Liver (tissue), 9 donors: ENCODE results near the gene GNB5. TPM values are rescaled to one million over a fixed set of nuclear protein-coding genes. Genes with fewer than 3 reads are reported as not detected.

ENCODE experiments used
- DNase-seq: peaks from one replicate; pipeline ENCODE4 v3.0.0-alpha.2; 2017; ENCODE audit warnings: low spot score
- H3K27ac ChIP-seq, 2 donors: one replicate each; pipeline ENCODE4 v1.7.0; 2013; ENCODE audit warnings: inconsistent platforms in 2 of 2, low read length in 2 of 2, control low read depth in 1 of 2, low read depth in 1 of 2, mild to moderate bottlenecking in 1 of 2
- H3K27me3 ChIP-seq, 4 donors: one replicate each; pipeline versions ENCODE4 v1.6.1 to v1.7.0; 2013; ENCODE audit warnings: low read length in 3 of 4, inconsistent platforms in 1 of 4, mild to moderate bottlenecking in 1 of 4, moderate library complexity in 1 of 4; ENCODE audit not compliant: control insufficient read depth in 4 of 4, insufficient read depth in 4 of 4
- H3K36me3 ChIP-seq, 4 donors: one replicate each; pipeline versions ENCODE4 v1.6.1 to v1.7.0; 2013; ENCODE audit warnings: low read length in 3 of 4, mild to moderate bottlenecking in 3 of 4, low read depth in 1 of 4, moderate library complexity in 1 of 4; ENCODE audit not compliant: control insufficient read depth in 4 of 4, insufficient read depth in 3 of 4
- H3K4me1 ChIP-seq, 4 donors: one replicate each; pipeline versions ENCODE4 v1.6.1 to v1.7.0; 2013; ENCODE audit warnings: low read length in 3 of 4, mild to moderate bottlenecking in 3 of 4, moderate library complexity in 1 of 4; ENCODE audit not compliant: control insufficient read depth in 4 of 4, insufficient read depth in 4 of 4
- H3K4me3 ChIP-seq, 3 donors: one replicate each; pipeline versions ENCODE4 v1.6.1 to v1.7.0; 2013; ENCODE audit warnings: low read length in 3 of 3, control low read depth in 1 of 3, low read depth in 1 of 3, mild to moderate bottlenecking in 1 of 3
- H3K9ac ChIP-seq, 2 donors: one replicate each; pipeline ENCODE4 v1.7.0; 2013; ENCODE audit warnings: low read length in 2 of 2, mild to moderate bottlenecking in 2 of 2, moderate library complexity in 2 of 2, control low read depth in 1 of 2, low read depth in 1 of 2
- H3K9me3 ChIP-seq, 4 donors: one replicate each; pipeline versions ENCODE4 v1.6.1 to v1.7.0; 2013; ENCODE audit warnings: low read length in 3 of 4; ENCODE audit not compliant: control insufficient read depth in 4 of 4
- EGR1 ChIP-seq, 2 donors: IDR thresholded peaks; 2 replicates each; pipeline ENCODE4 v1.6.1; 2016 to 2018; ENCODE audit warnings: antibody characterized with exemption in 2 of 2, low read depth in 2 of 2
- FOXA1 ChIP-seq: IDR thresholded peaks from 2 replicates; pipeline ENCODE4 v1.6.1; 2016; ENCODE audit warnings: antibody characterized with exemption
- FOXA2 ChIP-seq: IDR thresholded peaks from 2 replicates; pipeline ENCODE4 v1.6.1; 2016; ENCODE audit warnings: antibody characterized with exemption
- GABPA ChIP-seq, 2 donors: IDR thresholded peaks in 1 of 2; conservative IDR thresholded peaks in 1 of 2; 2 replicates each; pipeline ENCODE4 v1.6.1; 2016; ENCODE audit warnings: antibody characterized with exemption in 2 of 2, mild to moderate bottlenecking in 1 of 2, moderate library complexity in 1 of 2
- HNF4G ChIP-seq: IDR thresholded peaks from 2 replicates; pipeline ENCODE4 v1.6.1; 2016; ENCODE audit warnings: antibody characterized with exemption
- NR2F2 ChIP-seq: IDR thresholded peaks from 2 replicates; pipeline ENCODE4 v1.6.1; 2016; ENCODE audit warnings: antibody characterized with exemption
- RAD21 ChIP-seq, 2 donors: IDR thresholded peaks; 2 replicates each; pipeline ENCODE4 v1.6.1; 2016; ENCODE audit warnings: antibody characterized with exemption in 2 of 2, mild to moderate bottlenecking in 2 of 2
- RXRA ChIP-seq, 2 donors: IDR thresholded peaks; 2 replicates each; pipeline ENCODE4 v1.6.1; 2017 to 2018; ENCODE audit warnings: antibody characterized with exemption in 2 of 2, mild to moderate bottlenecking in 1 of 2
- SP1 ChIP-seq: IDR thresholded peaks from 2 replicates; pipeline ENCODE4 v1.6.1; 2018; ENCODE audit warnings: antibody characterized with exemption, mild to moderate bottlenecking
- TAF1 ChIP-seq: conservative IDR thresholded peaks from 2 replicates; pipeline ENCODE4 v1.6.1; 2016; ENCODE audit warnings: antibody characterized with exemption, mild to moderate bottlenecking
- ZBTB33 ChIP-seq: IDR thresholded peaks from 2 replicates; pipeline ENCODE4 v1.6.1; 2016; ENCODE audit warnings: antibody characterized with exemption
- WGBS: extraction: QIAGEN DNeasy Blood & Tissue Kit; methylation state at CpG from one replicate; pipeline ENCODE4 v1.1.7; 2013; 5-methylcytosine and 5-hydroxymethylcytosine counted together
- polyA plus RNA-seq, 2 donors: library from polyadenylated mRNA; stranded (reverse) in 1 of 2; unstranded in 1 of 2; fragments of 200-250 nt in 1 of 2; fragments of >200 nt in 1 of 2; fragmentation: Nextera tagmentation in 1 of 2; extraction: Ambion mirVana in 1 of 2; gene quantifications; one replicate each; pipeline versions ENCODE4 v1.2.1 to v1.2.3, GENCODE V29; 2013 to 2015
- total RNA-seq, 2 donors: library from RNA; depleted of rRNA; stranded (reverse); fragments of >200 nt; gene quantifications; one replicate each; pipeline ENCODE4 v1.2.3, GENCODE V29; 2014
- TF ChIP-seq, protein P1 (sequence below): fragments of 150-350 bp; IDR thresholded peaks from 2 replicates; pipeline ENCODE4 v1.5.1; 2017; ENCODE audit warnings: improper control_type of control experiment, low read depth, low read length; ENCODE audit not compliant: missing input control
- TF ChIP-seq, protein P2 (sequence below): IDR thresholded peaks from 2 replicates; pipeline ENCODE4 v1.6.1; 2016; ENCODE audit warnings: antibody characterized with exemption
- TF ChIP-seq, protein P3 (sequence below): IDR thresholded peaks from 2 replicates; pipeline ENCODE4 v1.6.1; 2016; ENCODE audit warnings: antibody characterized with exemption
- donor health status: healthy.
- donor health status: healthy.
- donor health status: healthy.
- donor health status: healthy.
- donor health status: healthy.

The GNB5 gene
- total and polyA plus RNA-seq, 4 donors = 13.7 to 19.2 (median 15.7) TPM

GRCh38 chr15:52218371-52218770 lies 27.2 kb upstream of the GNB5 start:
- no peak overlapping the region for H3K27ac ChIP-seq
- no peak for TF ChIP-seq RXRA (IDR thresholded peaks at IDR 0.05)
- no peak for TF ChIP-seq EGR1 (IDR thresholded peaks at IDR 0.05; ENCODE audit: low read depth in 2 of 2)
- no peak for TF ChIP-seq RAD21 (IDR thresholded peaks at IDR 0.05)
- TF ChIP-seq SP1 = no peak
- no peak overlapping the region for H3K4me3 ChIP-seq
- peaks cover 2 to 20% (median 7%) of the 10 kb centered on the region in 4 donors for H3K36me3 ChIP-seq
- H3K9me3 ChIP-seq = no peaks in the 10 kb centered on the region
- H3K27me3 ChIP-seq = no peaks in the 10 kb centered on the region
- no peaks in the 10 kb centered on the region for H3K4me1 ChIP-seq
- H3K9ac ChIP-seq = no peak overlapping the region
- 79% methylated on average over 3 of the region's 3 CpGs for WGBS
- DNase-seq = no peak

- Histone ChIP-seq H3K9ac (no peak overlapping the region), H3K4me1 (no peaks in the 10 kb centered on the region), H3K9me3 (no peaks in the 10 kb centered on the region), H3K36me3 (peaks cover 1 to 22% (median 7%) of the 10 kb centered on the region in 4 donors), H3K4me3 (no peak overlapping the region), H3K27ac (no peak overlapping the region), H3K27me3 (no peaks in the 10 kb centered on the region)
- TF ChIP-seq FOXA2 = no peak
- TF ChIP-seq, protein P1, sequence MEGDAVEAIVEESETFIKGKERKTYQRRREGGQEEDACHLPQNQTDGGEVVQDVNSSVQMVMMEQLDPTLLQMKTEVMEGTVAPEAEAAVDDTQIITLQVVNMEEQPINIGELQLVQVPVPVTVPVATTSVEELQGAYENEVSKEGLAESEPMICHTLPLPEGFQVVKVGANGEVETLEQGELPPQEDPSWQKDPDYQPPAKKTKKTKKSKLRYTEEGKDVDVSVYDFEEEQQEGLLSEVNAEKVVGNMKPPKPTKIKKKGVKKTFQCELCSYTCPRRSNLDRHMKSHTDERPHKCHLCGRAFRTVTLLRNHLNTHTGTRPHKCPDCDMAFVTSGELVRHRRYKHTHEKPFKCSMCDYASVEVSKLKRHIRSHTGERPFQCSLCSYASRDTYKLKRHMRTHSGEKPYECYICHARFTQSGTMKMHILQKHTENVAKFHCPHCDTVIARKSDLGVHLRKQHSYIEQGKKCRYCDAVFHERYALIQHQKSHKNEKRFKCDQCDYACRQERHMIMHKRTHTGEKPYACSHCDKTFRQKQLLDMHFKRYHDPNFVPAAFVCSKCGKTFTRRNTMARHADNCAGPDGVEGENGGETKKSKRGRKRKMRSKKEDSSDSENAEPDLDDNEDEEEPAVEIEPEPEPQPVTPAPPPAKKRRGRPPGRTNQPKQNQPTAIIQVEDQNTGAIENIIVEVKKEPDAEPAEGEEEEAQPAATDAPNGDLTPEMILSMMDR = no peak
- no peak for TF ChIP-seq HNF4G
- TF ChIP-seq ZBTB33 = no peak
- TF ChIP-seq TAF1 = no peak
- no peak for TF ChIP-seq NR2F2
- no peak for TF ChIP-seq RAD21 (IDR thresholded peaks at IDR 0.05)
- TF ChIP-seq, protein P2, sequence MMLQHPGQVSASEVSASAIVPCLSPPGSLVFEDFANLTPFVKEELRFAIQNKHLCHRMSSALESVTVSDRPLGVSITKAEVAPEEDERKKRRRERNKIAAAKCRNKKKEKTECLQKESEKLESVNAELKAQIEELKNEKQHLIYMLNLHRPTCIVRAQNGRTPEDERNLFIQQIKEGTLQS = no peak
- TF ChIP-seq, protein P3, sequence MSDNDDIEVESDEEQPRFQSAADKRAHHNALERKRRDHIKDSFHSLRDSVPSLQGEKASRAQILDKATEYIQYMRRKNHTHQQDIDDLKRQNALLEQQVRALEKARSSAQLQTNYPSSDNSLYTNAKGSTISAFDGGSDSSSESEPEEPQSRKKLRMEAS = no peak
- 90% methylated on average over 10 of the region's 10 CpGs for WGBS
- no peak for DNase-seq
These were observed 26.0 kb upstream of the GNB5 start for GRCh38 chr15:52217186-52217585.

GRCh38 chr15:52214553-52214952 lies 23.4 kb upstream of the GNB5 start:
- 96% methylated on average over 1 of the region's 1 CpG for WGBS
- DNase-seq = no peak
- no peaks in the 10 kb centered on the region for H3K9me3 ChIP-seq
- no peak overlapping the region for H3K4me3 ChIP-seq
- no peak overlapping the region for H3K27ac ChIP-seq
- H3K27me3 ChIP-seq = no peaks in the 10 kb centered on the region
- peaks cover 0 to 22% (median 9%) of the 10 kb centered on the region in 4 donors for H3K36me3 ChIP-seq
- H3K4me1 ChIP-seq = no peaks in the 10 kb centered on the region
- TF ChIP-seq GABPA (IDR thresholded peaks at IDR 0.05 in 1 of 2, conservative IDR thresholded peaks at IDR 0.05 in 1 of 2) (no peak), RXRA (IDR thresholded peaks at IDR 0.05) (no peak), NR2F2 (no peak), SP1 (no peak), FOXA1 (no peak), RAD21 (IDR thresholded peaks at IDR 0.05) (no peak), FOXA2 (no peak)
- TF ChIP-seq, protein P1 = no peak
- no peak overlapping the region for H3K9ac ChIP-seq
